Esophagus squamous epithelium (tissue), 4 donors: ENCODE data around the gene S100A10.

Source experiments
- CTCF ChIP-seq, 6 experiments: fragments of 450-650 bp in 4 of 6; fragments of 200-600 bp in 2 of 6; sonication (generic) in 2 of 6; IDR thresholded peaks; one replicate each; pipeline ENCODE4 v1.5.1; 2016 to 2019; ENCODE audit warnings: antibody characterized with exemption in 6 of 6, mild to moderate bottlenecking in 4 of 6, moderate library complexity in 4 of 6
- POLR2A ChIP-seq, 4 donors: fragments of 450-650 bp; IDR thresholded peaks; one replicate each; pipeline ENCODE4 v1.6.1; 2017; ENCODE audit warnings: antibody characterized with exemption in 4 of 4, mild to moderate bottlenecking in 4 of 4, moderate library complexity in 3 of 4

GRCh38 chr1:151994956-151995355, 1.3 kb upstream of the S100A10 start:
- TF ChIP-seq CTCF (IDR thresholded peaks at IDR 0.05) (no peak), POLR2A (IDR thresholded peaks at IDR 0.05) (no peak)
